ENCODE results near the gene LPO.
A peak's percentile ranks its signal among the peaks of the same experiment; 100 is the strongest.

LPO gene

DNA sequence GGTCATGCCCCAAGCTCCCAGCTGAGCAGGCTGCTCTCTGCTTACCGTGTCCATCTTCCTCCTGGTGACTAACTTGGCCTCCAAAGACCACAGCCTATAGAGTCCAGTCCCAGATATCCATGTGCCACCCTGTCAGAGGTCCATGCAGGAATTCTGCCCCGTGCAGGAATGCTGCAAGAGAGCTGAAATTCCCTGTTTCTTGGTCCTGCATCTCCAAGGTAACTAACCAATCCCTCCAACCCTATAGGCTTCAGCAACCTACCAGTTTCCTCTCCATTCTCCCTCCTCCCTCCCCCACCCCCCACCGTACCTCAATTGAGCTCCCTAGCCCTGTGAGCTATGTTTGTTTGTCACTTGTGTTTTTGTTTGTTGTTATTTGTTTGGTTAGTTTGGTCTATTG lies 9.7 kb upstream of the LPO start:
- no peak for DNase-seq (ENCODE audit: low read depth in 2 of 3, low spot score in 1 of 3)

DNA sequence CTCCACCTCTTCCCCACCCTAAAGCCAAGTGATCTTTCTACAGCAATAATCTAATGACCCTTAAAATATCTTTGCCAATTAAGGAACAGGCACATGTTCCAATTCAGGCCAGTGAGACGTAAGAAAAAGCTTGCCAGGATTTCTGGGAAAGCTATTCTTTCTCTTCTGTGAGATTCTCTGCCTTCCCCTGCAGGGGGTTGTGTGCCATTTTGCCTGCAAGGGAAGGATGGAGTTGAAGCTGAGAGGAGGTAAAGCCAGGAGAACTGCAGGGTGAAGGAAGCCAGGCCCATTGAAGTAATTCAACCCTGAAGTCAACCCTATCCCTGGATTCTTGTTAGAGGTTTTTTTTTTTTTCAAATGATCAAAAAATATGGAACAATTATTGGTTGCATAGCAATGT lies 9.0 kb upstream of the LPO start:
- no peak for DNase-seq (ENCODE audit: low read depth in 2 of 3, low spot score in 1 of 3)

DNA sequence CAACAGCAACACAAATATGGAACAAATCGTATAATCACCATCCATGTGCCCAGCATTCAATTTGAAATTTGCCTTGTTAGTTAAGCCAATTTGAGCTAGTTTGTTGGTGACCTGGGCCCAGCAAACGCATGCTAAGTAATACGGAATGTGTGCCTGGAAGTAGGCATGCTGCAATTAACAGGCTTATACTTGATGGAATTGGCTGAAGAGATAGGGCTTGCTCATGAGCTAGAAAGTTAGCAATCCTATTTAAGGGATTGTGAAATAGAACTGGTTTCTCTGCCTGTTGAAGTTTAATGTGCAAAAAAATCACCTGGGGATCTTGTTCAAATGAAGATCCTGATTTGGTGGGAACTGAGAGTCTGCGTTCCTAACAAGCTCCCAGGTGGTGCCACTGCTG lies 8.5 kb upstream of the LPO start:
- DNase-seq (ENCODE audit: low read depth in 2 of 3, low spot score in 1 of 3): no peak

DNA sequence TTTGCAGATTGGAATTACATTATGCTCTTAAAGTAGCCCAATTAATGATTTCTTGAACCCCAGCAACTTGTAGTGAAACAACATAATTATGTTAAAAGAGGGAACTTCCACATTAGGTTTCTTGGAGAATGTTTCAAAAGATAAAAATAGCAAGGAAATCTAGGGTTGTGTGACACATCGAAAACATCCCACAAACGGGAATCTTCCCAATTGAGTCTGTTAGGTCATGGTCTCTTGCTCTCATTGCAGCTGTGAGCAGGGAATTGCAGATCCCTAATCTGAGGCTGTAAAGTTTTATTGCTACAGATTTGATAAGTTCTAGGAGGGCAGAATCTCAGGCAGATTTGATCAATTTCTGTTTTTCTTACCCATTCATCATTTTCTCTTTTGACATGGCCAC lies 6.7 kb upstream of the LPO start:
- no peak for DNase-seq (ENCODE audit: low read depth in 2 of 3, low spot score in 1 of 3)

DNA sequence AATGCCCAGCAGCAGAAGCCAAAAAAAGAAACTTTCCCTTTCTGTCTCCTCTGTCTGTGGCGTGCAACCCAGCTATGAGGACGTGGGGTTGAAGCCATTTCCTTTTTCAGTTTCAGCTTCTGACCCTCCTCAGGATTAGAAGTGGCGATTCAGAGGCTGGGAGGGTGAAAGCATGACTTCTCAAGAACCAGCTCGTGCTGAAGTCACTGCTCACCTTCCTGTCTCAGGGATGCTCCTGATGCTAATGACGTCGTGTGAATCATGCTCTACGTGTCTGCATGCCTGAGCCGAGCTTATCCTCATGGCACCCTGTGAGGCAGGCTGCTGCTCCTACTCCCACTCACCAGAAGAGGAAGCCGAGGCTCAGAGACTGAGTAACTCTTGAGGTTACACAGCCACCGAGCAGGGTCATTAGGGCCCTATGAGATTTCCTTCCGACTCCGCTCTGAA lies 5.7 kb upstream of the LPO start:
- DNase-seq (ENCODE audit: low read depth in 2 of 3, low spot score in 1 of 3): peak in 1 of 3 donors; percentile 38

DNA sequence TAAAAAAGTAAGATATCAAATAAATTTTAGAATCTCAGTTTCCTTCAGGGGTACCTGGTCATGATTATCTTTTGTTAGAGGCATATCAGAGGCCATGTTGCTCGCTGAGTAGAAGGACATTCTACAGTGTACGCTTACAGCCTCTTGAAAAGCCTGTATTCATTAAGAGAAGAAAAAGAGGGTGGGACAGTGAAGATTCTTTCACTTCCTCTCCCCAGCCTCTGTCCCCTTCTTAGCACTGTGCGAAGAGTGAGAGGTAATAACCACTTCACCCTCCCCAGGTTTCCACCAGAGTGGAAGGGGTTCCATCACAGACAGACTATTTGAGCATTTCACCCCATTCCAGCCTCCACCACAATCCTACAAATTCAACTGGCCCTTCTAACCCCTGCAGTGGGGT lies 4.8 kb upstream of the LPO start:
- DNase-seq (ENCODE audit: low read depth in 2 of 3, low spot score in 1 of 3): no peak

DNA sequence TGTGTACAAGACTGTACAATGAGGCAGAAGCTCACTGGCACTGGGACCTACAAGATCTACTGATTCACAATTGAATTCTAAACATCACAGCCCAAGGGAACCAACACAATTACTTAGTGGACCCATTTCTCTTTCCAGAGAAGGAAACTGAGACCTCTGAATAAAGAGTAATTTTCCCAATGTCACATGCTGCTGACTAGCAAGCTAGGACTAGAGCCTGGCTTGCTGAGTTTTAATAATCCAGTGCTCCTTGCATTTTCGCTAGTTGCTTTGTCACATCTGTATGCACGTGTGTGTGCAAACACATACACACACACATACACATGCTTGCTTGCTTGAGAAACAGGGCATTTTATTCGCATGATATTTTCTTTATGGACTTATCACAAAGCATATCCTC lies 3.9 kb upstream of the LPO start:
- no peak for DNase-seq (ENCODE audit: low read depth in 2 of 3, low spot score in 1 of 3)

DNA sequence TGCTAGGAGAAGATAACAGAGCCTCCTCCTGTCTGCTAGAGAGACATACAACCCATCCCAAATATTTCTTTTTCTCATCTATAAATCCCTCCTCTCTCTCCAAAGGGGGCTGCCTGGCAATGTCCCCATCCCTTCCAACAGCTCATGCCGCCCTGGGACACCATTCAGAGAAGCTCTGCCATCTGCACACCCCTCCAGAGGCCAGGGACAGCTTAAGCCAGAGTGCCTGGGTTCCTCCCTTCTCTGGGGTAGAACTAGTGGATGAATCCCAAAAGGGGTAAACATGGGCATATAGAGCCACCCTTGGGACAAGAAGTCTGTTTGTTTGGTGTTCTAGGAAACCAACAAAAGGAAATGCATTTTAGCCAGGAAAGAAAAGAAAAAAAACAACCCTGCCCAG lies 2.6 kb upstream of the LPO start:
- DNase-seq (ENCODE audit: low read depth in 2 of 3, low spot score in 1 of 3): no peak

DNA sequence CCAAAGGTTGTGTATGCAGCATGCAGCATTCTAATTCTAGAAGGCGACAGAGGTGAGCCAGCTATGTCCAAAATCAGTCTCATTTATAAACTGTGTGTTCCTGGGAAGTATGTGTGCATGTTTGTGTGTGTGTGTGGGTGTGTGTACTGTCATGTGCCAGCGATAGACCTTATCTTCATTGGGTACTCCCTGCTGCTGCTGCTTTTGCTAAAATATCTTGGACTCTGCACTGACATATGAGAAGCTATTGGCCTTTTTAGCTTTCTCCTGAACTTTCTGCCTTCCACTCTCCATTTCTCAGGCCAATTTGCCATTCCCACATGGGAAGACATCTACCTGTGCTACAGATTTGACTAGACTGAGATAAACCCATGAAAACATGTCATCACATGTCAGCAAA lies 2.0 kb upstream of the LPO start:
- DNase-seq (ENCODE audit: low read depth in 2 of 3, low spot score in 1 of 3): no peak

DNA sequence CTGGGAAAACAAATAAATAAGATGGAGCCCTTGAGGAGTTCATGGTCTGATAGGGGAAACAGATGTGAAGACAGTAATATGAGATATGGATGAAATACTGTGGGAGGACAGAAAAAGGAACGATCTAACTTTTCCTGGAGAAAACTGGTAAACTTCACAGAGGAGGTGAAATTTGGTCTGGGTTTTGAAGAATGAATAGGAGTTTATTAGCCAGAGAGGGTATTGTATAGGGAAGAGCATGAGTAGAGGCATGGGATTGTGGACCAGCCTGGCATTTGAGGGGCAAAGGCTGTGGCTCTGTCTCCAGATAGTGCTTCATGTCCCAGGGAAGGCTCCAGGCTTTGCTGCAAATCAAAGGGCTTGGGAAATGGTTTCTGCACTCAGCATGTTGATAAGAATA lies 1.6 kb downstream of the LPO start:
- no peak for DNase-seq (ENCODE audit: low read depth in 2 of 3, low spot score in 1 of 3)

DNA sequence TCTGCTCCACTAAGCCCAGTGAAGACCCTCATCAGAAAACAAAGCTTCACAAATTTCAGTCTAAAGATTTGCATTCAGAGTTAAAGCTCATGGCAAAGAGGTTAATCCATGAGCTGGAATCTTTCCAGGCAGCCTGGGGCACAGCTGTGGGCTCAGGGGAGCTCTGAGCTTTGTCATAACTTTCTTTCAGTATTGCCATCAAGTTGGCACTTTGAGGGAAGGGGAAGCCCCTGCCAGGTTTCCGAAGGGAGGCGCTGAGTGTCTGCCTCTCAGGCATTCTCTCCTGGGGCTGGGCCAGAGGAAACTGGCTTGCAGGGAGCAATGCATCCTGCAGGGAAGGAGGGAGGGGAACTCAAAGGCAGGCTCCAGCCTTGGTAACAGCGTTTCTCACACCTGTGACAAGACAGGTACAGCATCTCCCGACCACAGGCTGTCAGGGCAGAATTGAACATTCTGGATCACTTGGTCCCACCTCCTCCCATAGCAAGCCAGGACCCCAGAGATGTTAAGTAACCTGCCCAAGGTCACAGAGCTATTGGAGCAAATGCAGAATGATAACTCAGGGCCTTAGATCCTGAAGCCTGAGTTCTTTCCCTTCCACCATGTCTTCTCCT lies 3.9 kb downstream of the LPO start:
- DNase-seq (ENCODE audit: low read depth in 2 of 3, low spot score in 1 of 3): peak in 2 of 3 donors; percentile 25 to 29

DNA sequence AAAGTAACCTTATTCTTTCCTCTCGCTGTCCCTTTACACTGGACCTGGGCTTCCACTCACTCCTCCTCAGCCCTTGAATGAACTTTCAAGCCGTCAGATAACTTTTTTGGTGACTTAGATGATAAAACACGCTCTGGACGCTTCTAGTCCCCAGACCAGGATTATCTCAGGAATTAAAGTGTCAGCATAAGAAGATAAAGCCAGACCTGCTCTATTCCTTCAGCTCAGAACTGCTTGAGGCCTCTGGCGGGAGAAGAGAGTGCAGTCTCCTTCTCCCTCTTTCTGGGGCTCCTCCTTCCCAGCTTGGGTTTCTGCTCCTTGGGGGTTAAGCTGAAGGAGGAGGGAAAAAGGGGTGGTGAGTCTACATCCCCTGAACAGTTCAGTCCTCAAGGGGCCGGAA lies 6.6 kb downstream of the LPO start:
- no peak for DNase-seq (ENCODE audit: low read depth in 2 of 3, low spot score in 1 of 3)

DNA sequence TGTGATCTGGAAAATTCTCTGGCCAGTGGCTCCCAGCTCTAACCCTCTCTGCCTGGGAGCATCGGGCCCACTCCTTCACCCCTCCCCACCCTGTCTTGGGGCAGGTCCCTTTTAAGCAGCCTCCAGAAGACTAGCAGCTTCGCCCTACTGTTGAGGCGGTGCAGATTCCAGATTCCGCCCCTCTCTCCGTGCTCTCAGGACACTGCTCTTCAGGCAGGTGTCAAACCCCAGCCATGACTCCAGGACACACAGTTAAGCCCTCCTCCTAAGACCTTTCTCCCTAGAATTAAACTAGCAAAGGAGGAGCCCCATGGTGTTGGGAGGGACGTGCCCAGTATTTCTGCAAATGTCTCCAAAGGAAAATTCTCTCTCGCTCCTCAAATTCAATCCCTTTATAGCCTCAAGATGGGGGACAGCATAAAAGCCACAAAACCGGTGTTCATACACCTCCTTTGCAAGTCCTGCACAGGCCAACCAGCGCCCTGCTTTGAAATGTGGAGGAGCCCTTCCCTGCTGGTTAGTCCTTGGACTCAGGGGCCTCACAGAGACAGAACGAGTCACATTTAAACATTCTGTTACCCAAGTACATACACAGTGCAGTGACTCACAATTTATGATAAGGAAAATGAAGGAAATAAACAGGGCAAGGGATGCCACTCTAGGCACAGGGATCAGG lies 7.2 kb downstream of the LPO start:
- DNase-seq (ENCODE audit: low read depth in 2 of 3, low spot score in 1 of 3): no peak

DNA sequence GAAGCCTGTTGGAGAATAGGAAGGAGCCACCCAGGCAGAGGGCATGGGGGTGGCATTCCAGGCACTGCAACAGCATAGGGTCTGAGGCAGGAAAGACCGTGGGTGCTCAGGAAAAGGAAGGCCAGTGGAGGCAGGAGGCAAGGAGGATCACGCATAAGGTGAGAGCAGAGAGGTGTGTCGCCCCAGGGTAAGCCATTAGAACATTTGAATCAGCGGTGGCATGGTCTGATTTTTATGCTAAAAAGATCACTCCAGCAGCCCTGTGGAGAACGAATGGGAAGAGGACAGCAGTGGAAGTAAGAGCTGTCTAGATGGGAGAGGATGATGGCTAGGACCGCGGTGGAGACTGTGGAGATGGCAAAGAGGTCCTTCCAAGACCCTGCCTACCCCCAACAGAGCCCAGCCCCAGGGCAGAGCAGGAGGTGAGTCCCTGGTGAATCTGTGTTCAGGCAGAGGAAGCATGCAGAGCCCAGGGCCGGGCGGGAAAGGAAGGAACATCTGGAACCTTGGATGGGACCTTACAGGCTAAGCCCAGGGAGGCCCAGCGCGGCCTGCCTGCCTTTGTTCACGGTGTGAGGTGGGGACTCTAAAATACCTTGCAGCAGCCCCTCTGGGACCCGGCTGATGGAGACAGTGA lies 7.8 kb downstream of the LPO start:
- DNase-seq (ENCODE audit: low read depth in 2 of 3, low spot score in 1 of 3): no peak

DNA sequence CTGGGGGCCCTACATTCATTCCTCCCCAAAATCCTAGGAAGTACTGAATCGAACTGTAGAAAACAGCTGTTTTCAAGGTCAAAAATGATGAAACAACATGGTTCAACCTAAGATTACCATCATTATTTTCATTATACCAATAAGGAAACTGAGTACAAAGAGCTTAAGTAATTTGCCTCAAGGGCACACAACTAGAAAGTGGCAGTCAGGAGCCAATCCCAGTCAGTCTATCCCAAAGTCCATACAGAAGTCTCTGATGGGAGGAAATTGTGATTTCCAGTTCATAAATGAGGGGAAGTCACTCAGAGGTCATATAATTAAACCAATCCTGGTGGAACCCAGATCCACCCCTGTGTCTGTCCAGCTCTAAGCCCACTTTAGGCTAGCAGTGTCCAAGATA lies 8.4 kb downstream of the LPO start:
- no peak for DNase-seq (ENCODE audit: low read depth in 2 of 3, low spot score in 1 of 3)

DNA sequence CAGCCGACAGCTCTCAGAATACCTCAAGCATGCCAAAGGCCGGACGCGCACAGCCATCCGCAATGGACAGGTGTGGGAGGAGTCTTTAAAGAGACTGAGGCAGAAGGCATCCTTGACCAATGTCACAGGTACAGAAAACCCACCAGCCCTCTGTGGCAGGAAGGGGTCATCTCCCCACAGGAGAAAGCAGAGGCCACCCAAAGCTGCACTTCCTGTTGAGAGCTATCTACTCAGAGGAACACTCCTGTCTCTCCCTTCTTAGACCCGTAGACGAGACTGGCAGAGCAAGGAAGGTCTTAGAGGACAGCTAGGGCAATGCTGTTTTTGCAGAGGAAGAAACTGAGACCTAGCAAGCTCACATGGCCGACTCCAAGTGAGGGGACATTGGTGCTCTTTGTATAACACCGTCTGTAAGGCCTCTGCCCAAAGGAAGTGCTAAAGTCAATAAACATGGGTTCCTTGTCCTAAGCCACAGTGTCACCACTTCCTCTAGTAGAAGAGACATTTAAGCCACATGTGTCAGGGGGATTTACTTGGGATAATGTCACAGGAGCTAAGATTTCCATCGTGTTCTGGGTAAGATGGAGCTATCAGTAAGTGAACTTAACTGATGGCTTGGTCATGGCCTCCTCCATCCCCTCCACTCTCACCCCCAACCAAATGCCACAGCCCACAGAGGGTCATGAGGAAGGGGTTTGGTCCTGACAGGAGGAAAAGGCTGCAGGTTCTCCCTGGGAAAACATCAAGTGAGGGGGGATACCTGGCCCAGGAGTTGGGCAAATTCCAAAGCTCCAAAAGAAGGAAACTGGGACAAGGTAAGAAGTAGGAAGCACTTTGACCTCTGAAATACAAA lies 9.4 kb downstream of the LPO start:
- DNase-seq (ENCODE audit: low read depth in 2 of 3, low spot score in 1 of 3): no peak

DNA sequence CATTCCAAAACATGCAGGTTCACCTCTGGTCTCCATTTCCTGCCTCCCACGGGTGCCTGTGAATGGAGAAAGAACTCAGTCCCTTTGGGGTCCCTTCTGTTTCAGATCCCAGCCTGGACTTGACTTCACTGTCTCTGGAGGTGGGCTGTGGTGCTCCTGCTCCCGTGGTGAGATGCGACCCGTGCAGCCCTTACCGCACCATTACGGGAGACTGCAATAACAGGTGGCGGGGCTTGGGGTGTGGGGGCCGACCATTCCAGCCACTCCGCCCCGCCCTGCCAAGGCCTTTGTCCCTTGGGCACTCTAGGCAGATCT lies 10.5 kb downstream of the LPO start:
- DNase-seq (ENCODE audit: low read depth in 2 of 3, low spot score in 1 of 3): no peak

DNA sequence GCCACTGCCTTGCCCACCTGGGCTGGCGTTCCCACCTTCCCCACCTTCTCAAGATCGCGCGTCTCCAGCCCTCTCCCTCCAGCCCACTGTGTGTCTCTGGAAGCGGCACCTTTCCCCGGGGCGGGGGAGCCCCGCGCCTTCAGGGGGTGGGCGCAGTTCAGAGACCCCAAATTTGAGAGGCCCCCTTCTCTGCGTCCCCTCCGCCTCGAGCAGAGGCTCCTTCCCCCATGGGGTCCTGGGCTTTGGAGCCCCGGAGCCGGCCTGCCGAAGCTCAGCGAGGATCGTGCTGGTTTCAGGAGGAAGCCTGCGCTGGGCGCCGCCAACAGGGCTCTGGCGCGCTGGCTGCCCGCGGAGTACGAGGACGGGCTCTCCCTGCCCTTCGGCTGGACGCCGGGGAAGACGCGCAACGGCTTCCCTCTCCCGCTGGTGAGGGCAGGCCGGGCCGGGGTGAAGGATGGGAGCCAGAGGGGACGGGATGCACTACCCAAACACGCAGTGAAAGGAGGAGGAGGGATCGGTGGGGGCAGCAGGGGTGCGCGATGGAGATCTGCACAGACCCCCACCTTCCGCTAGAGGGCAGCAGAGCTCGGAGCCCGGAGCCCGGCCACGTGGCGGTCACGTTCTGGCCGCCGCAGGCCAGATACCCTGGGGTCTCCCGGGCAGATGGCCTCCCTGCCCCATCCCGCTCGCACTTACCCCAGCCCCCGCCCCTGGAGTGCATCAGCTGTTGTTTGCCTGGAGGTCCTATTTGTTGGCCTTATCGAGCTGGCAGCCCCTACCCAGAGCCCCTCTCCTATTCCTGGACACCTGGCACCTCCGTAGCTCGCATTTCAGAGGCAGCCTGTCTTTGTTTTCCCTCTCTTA lies 11.1 kb downstream of the LPO start:
- DNase-seq (ENCODE audit: low read depth in 2 of 3, low spot score in 1 of 3): peak; percentile 58 to 69 (median 69)

DNA sequence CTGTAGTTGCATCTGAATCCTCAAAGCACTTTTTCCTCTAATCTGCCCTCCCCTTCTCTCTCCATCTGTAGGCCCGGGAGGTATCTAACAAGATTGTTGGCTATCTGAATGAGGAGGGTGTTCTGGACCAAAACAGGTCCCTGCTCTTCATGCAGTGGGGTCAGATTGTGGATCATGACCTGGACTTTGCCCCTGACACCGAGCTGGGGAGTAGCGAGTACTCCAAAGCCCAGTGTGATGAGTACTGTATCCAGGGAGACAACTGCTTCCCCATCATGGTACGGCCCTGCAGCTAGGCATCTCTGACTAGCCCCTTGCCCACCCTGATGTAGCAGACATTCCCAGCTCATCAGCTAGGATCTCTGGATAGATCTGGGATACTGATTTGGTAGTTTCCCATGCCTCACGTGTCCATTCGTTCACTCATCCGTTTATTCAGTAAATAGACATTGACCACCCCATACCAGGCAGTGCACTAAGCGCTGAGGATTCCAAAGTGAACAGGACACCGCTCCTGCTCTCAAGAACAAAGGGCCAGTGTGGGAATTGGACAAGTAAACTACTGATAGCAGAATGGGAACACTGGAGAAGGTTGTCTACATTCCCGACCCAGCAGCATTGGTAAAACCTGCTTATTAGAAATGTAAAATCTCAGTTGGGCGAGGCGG lies 12.1 kb downstream of the LPO start:
- no peak for DNase-seq (ENCODE audit: low read depth in 2 of 3, low spot score in 1 of 3)

DNA sequence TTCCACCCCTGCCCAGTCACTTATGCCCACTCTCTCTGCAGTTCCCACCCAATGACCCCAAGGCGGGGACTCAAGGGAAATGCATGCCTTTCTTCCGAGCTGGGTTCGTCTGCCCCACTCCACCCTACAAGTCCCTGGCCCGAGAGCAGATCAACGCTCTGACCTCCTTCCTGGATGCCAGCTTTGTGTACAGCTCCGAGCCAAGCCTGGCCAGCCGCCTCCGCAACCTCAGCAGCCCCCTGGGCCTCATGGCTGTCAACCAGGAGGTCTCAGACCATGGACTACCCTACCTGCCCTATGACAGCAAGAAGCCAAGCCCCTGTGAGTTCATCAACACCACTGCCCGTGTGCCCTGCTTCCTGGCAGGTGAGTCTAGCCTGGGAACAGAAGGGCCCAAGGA lies 13.8 kb downstream of the LPO start:
- no peak for DNase-seq (ENCODE audit: low read depth in 2 of 3, low spot score in 1 of 3)

DNA sequence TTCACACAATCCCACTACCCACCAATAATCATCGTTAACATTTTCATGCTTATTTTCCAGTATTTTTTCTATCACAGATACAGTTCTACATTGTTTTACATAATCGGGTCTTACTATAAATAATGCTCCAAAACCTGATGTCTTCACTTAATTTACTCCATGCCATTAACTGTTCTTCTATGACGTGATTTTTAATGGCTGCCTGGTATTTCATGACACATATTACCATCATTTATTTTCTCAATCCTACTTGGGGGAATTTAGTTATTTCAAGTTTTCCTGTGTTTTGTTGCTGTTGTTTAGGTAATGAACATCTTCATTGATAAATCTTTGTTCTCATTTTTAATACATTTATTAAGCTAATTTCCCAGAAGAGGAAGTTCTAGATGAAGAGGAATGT lies 14.7 kb downstream of the LPO start:
- no peak for DNase-seq (ENCODE audit: low read depth in 2 of 3, low spot score in 1 of 3)

All from stimulated activated CD4-positive, alpha-beta T cell treated with anti-CD3 and anti-CD28 coated beads, Interleukin-12 subunit alpha, Interleukin-12 subunit beta, amount 100 ng/mL, for 48 hours (primary cell).